Ishikawa (cell line): Measurements from ENCODE around the gene CHCHD4.

ENCODE experiments used
- CEBPB ChIP-seq: IDR thresholded peaks from 2 replicates; pipeline ENCODE4 v1.6.1; 2012
- CREB1 ChIP-seq: IDR thresholded peaks from 2 replicates; pipeline ENCODE4 v1.6.1; 2012; ENCODE audit warnings: low read depth
- EGR1 ChIP-seq: IDR thresholded peaks from 2 replicates; pipeline ENCODE4 v1.6.1; 2012
- EP300 ChIP-seq: IDR thresholded peaks from 2 replicates; pipeline ENCODE4 v1.6.1; 2012; ENCODE audit warnings: borderline replicate concordance
- FOXM1 ChIP-seq: IDR thresholded peaks from 2 replicates; pipeline ENCODE4 v1.6.1; 2012; ENCODE audit warnings: low read depth, borderline replicate concordance
- MAX ChIP-seq: IDR thresholded peaks from 2 replicates; pipeline ENCODE4 v1.6.1; 2012
- NFIC ChIP-seq: IDR thresholded peaks from 2 replicates; pipeline ENCODE4 v1.6.1; 2012
- RAD21 ChIP-seq: IDR thresholded peaks from 2 replicates; pipeline ENCODE4 v1.6.1; 2012; ENCODE audit warnings: low read depth
- REST ChIP-seq: IDR thresholded peaks from 2 replicates; pipeline ENCODE4 v1.6.1; 2012; ENCODE audit warnings: low read depth, mild to moderate bottlenecking
- TAF1 ChIP-seq: IDR thresholded peaks from 2 replicates; pipeline ENCODE4 v1.6.1; 2012; ENCODE audit warnings: low read depth, mild to moderate bottlenecking
- TCF12 ChIP-seq: IDR thresholded peaks from 2 replicates; pipeline ENCODE4 v1.6.1; 2012; ENCODE audit warnings: low read depth
- TEAD4 ChIP-seq: IDR thresholded peaks from 2 replicates; pipeline ENCODE4 v1.6.1; 2012
- USF1 ChIP-seq: IDR thresholded peaks from 2 replicates; pipeline ENCODE4 v1.6.1; 2012
- YY1 ChIP-seq: IDR thresholded peaks from 2 replicates; pipeline ENCODE4 v1.6.1; 2012; ENCODE audit warnings: low read depth
- ZBTB7A ChIP-seq: IDR thresholded peaks from 2 replicates; pipeline ENCODE4 v1.6.1; 2012; ENCODE audit warnings: low read depth

CHCHD4 gene

GRCh38 chr3:14150491-14151230 is 26.0 kb upstream of the CHCHD4 start:
- no peak for TF ChIP-seq EP300
- no peak for TF ChIP-seq USF1
- TF ChIP-seq CREB1, result no peak
- no peak for TF ChIP-seq FOXM1
- TF ChIP-seq TEAD4, result no peak
- TF ChIP-seq TCF12, result no peak
- no peak for TF ChIP-seq RAD21
- no peak for TF ChIP-seq YY1
- no peak for TF ChIP-seq REST
- no peak for TF ChIP-seq CEBPB
- TF ChIP-seq EGR1, result no peak
- no peak for TF ChIP-seq TAF1
- TF ChIP-seq NFIC, result no peak
- no peak for TF ChIP-seq MAX
- TF ChIP-seq ZBTB7A, result no peak

GRCh38 chr3:14150078-14150477 is 25.4 kb upstream of the CHCHD4 start:
- no peak for TF ChIP-seq EP300
- no peak for TF ChIP-seq CREB1
- no peak for TF ChIP-seq FOXM1
- TF ChIP-seq USF1, result no peak
- no peak for TF ChIP-seq REST
- no peak for TF ChIP-seq TEAD4
- no peak for TF ChIP-seq RAD21
- no peak for TF ChIP-seq ZBTB7A
- no peak for TF ChIP-seq NFIC

- TF ChIP-seq ZBTB7A (no peak), FOXM1 (no peak), TAF1 (no peak)
Measured at GRCh38 chr3:14148041-14148985, 23.6 kb upstream of the CHCHD4 start.

GRCh38 chr3:14147617-14148016 is 22.9 kb upstream of the CHCHD4 start:
- TF ChIP-seq EP300 (no peak), TCF12 (no peak), REST (no peak), MAX (no peak), TEAD4 (no peak), YY1 (no peak), FOXM1 (no peak), CREB1 (no peak), USF1 (no peak), CEBPB (no peak), NFIC (no peak), ZBTB7A (no peak), EGR1 (no peak), TAF1 (no peak), RAD21 (no peak)
